ENCODE measurements around the gene PRKCE.

DNA sequence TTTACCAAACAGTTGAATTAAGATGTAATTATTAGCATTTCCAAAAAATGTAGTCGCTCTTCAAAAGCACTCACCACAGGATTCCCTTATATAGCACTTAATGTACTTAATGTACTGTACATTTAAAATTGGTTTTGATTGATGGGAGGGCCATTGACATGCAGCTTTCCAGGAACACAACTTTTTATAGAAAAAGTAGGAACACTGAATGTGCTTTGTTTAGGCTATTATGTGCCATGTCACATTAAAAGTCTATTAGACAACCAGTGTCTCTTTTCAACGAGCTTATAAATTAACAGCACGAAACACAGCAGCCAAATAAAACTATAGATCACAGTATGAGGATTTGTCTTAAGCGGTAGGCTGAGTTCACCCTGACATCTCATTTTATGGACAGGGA lies 301.1 kb downstream of the PRKCE start:
- TF ChIP-seq EZH2 (IDR thresholded peaks at IDR 0.05; ENCODE audit: borderline replicate concordance), result no peak
- TF ChIP-seq, protein P1, sequence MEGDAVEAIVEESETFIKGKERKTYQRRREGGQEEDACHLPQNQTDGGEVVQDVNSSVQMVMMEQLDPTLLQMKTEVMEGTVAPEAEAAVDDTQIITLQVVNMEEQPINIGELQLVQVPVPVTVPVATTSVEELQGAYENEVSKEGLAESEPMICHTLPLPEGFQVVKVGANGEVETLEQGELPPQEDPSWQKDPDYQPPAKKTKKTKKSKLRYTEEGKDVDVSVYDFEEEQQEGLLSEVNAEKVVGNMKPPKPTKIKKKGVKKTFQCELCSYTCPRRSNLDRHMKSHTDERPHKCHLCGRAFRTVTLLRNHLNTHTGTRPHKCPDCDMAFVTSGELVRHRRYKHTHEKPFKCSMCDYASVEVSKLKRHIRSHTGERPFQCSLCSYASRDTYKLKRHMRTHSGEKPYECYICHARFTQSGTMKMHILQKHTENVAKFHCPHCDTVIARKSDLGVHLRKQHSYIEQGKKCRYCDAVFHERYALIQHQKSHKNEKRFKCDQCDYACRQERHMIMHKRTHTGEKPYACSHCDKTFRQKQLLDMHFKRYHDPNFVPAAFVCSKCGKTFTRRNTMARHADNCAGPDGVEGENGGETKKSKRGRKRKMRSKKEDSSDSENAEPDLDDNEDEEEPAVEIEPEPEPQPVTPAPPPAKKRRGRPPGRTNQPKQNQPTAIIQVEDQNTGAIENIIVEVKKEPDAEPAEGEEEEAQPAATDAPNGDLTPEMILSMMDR (IDR thresholded peaks at IDR 0.05; ENCODE audit: poor library complexity), result no peak
